Muscle layer of duodenum (tissue), 2 donors: ENCODE measurements around the gene RPL18A.

Experiments used
- H3K27ac ChIP-seq: one replicate; pipeline ENCODE4 v1.7.0; 2013; ENCODE audit warnings: mild to moderate bottlenecking, low read length
- H3K27me3 ChIP-seq: one replicate; pipeline ENCODE4 v1.7.0; 2013; ENCODE audit warnings: low read depth, mild to moderate bottlenecking, control low read depth, low read length
- H3K36me3 ChIP-seq, 2 donors: one replicate each; pipeline ENCODE4 v1.7.0; 2013; ENCODE audit warnings: low read length in 2 of 2, control low read depth in 1 of 2, mild to moderate bottlenecking in 1 of 2; ENCODE audit not compliant: insufficient read depth in 2 of 2, control insufficient read depth in 1 of 2
- H3K4me1 ChIP-seq, 2 donors: one replicate each; pipeline ENCODE4 v1.7.0; 2013; ENCODE audit warnings: low read length in 2 of 2, mild to moderate bottlenecking in 2 of 2, control low read depth in 1 of 2, moderate library complexity in 1 of 2; ENCODE audit not compliant: insufficient read depth in 2 of 2, control insufficient read depth in 1 of 2
- H3K4me3 ChIP-seq, 2 donors: one replicate each; pipeline ENCODE4 v1.7.0; 2013; ENCODE audit warnings: low read length in 2 of 2, low read depth in 1 of 2, mild to moderate bottlenecking in 1 of 2
- H3K9me3 ChIP-seq, 2 donors: one replicate each; pipeline ENCODE4 v1.7.0; 2013; ENCODE audit warnings: low read length in 2 of 2, control low read depth in 1 of 2, mild to moderate bottlenecking in 1 of 2; ENCODE audit not compliant: control insufficient read depth in 1 of 2
- donor health status: healthy.

RPL18A gene

DNA sequence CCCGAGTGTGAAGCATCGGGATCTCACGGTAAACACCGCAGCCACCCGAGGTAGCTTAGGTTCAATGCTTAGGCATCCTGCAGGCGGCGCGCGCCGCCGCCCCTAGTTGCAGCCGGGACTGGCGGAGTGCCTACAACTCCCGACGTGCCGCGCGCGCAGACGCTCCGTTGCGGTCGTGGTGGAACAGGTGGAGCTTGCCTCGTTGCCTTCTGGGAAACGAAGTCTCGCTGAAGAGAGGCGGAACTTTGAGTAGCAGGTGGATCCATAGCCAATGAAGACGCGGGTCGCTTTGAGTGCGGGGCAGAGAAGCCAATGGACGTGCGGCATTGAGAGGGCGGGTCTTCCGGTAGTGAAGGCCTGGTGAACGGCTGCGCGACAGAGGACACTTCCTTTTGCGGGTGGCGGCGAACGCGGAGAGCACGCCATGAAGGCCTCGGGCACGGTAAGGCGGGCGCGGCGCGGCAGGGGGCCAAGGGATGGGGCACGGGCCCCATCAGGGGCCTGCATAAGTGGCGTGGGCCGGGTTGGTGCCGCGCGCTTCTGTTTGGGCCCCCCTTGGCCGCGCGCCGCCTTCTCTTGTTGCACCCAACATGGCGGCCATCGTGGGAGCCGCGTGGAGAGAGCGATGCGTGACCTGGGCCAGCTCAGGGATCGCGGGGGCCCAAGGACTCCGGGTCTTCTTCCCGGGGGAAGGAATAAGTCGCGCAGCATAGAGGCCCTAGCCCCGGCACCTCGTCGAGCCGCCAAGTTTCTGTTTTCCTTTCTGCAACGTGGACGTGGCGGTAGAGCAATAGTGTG, at the start of gene RPL18A:
Gene RPL18A (plus strand): TSS at position 378 of the 798 bp plus-strand sequence. CDS start 47 bp downstream, at position 425.
- Histone ChIP-seq H3K27me3 (no peaks in the 10 kb centered on the region), H3K4me1 (peaks cover 11 to 18% of the 10 kb centered on the region in 2 donors), H3K27ac (peak within 1 kb of the TSS; percentile 84), H3K9me3 (no peaks in the 10 kb centered on the region), H3K36me3 (peaks cover 35 to 37% of the 10 kb centered on the region in 2 donors), H3K4me3 (peak within 1 kb of the TSS; percentile 100)

DNA sequence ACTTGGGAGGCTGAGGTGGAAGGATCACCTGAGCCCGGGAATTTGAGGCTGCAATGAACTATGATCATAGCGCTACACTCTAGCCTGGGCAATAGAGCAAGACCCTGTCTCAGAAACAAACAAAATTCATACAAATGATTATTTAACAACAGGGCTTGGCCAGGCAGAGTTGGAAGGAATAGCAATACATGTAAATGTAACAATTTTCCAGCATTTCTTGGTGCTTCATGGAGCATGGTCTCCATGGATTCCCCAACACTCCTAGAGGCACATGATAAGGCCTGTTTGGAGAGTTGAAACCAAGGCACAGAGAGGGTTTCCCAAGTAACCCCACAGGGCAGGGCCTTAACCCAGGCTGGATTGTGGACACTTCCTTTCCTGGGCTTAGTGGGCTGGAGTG, 48.6 kb upstream of the RPL18A start:
- Histone ChIP-seq H3K9me3 (peaks cover 0 to 5% of the 10 kb centered on the region in 2 donors), H3K27ac (no peak overlapping the region), H3K36me3 (no peaks in the 10 kb centered on the region), H3K4me3 (no peak overlapping the region), H3K27me3 (no peaks in the 10 kb centered on the region), H3K4me1 (no peaks in the 10 kb centered on the region)

DNA sequence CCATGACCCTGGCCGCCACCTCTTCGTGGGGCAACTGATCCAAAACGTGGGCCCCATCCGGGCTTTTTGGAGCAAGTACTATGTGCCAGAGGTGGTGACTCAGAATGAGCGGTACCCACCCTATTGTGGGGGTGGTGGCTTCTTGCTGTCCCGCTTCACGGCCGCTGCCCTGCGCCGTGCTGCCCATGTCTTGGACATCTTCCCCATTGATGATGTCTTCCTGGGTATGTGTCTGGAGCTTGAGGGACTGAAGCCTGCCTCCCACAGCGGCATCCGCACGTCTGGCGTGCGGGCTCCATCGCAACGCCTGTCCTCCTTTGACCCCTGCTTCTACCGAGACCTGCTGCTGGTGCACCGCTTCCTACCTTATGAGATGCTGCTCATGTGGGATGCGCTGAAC, 48.0 kb upstream of the RPL18A start:
- no peaks in the 10 kb centered on the region for H3K36me3 ChIP-seq

DNA sequence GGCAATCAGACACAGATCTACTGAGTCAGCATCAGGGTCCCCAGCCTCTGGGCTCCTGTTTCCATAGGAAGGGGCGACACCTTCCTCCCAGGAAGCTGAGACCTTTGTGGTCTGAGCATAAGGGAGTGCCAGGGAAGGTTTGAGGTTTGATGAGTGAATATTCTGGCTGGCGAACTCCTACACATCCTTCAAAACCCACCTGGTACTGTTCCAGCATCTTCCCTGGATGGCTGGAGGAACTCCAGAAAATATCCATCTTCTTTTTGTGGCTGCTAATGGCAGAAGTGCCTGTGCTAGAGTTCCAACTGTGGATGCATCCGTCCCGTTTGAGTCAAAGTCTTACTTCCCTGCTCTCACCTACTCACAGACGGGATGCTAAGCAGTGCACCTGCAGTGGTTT, 47.6 kb upstream of the RPL18A start:
- Histone ChIP-seq H3K27ac (no peak overlapping the region), H3K4me1 (no peaks in the 10 kb centered on the region), H3K36me3 (no peaks in the 10 kb centered on the region), H3K9me3 (peaks cover 0 to 5% of the 10 kb centered on the region in 2 donors), H3K4me3 (no peak overlapping the region), H3K27me3 (no peaks in the 10 kb centered on the region)

More for the DNA sequence above, 48.0 kb upstream of the RPL18A start:
- no peaks in the 10 kb centered on the region for H3K27me3 ChIP-seq
- no peak overlapping the region for H3K4me3 ChIP-seq
- H3K27ac ChIP-seq: no peak overlapping the region
- H3K9me3 ChIP-seq: peaks cover 0 to 5% of the 10 kb centered on the region in 2 donors
- H3K4me1 ChIP-seq: no peaks in the 10 kb centered on the region

DNA sequence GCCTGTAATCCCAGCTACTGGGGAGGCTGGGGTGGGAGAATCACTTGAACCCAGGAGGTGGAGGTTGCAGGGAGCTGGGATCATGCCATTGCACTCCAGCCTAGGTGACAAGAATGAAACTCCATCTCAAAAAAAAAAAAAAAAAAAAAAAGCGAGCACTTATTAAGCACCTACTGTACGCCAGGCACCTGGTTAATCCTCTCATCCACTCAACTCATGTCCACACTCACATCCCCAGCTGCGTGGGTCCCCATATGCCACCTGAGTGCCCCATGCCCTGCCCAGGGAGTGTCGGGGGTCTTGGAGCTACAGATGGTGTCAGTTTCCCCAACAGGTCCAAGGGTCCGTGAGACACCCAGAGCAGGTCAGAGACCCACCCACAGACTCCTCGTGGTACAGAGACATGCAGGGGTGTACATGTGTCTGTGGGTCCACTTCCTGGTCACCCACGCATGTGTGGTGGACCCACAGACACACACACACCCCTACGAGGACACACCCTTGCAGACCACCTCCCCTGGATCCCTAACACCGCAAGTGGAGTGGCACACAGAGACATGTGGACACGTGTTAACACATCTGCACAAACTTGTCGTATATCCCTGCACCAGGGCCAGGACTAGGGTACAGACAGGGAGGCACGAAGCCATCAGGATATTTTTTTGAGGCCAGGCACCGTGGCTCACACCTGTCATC, 41.9 kb upstream of the RPL18A start:
- Histone ChIP-seq H3K27ac (no peak overlapping the region), H3K4me3 (no peak overlapping the region), H3K36me3 (no peaks in the 10 kb centered on the region), H3K9me3 (no peaks in the 10 kb centered on the region), H3K4me1 (no peaks in the 10 kb centered on the region), H3K27me3 (no peaks in the 10 kb centered on the region)

DNA sequence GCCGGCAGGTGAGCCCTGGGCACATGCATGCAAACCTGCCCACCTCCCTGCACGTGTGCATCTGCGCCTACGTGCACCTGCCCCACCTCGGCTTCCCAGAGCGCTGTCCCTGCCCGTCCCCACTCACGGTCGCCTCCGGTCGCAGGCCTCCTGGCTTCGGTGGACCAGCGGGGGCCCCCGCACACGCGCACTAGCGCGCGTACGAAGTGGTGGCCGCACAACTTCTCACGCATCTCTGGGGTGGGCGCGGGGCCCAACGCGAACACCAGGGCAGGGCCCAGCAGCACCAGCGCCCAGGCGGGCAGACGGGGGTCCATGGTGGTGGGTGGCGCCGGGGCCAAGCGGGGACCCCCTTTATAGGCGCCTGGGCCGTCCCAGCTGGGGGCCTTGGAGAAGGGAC, 38.5 kb upstream of the RPL18A start, which contains the start of gene INSL3:
Gene INSL3 (minus strand): TSS at position 330 of the 400 bp plus-strand sequence. CDS start 13 bp downstream, at position 317.
- Histone ChIP-seq H3K36me3 (no peaks in the 10 kb centered on the region), H3K27me3 (no peaks in the 10 kb centered on the region), H3K27ac (no peak within 1 kb of the TSS), H3K4me3 (no peak within 1 kb of the TSS), H3K9me3 (no peaks in the 10 kb centered on the region), H3K4me1 (no peaks in the 10 kb centered on the region)

DNA sequence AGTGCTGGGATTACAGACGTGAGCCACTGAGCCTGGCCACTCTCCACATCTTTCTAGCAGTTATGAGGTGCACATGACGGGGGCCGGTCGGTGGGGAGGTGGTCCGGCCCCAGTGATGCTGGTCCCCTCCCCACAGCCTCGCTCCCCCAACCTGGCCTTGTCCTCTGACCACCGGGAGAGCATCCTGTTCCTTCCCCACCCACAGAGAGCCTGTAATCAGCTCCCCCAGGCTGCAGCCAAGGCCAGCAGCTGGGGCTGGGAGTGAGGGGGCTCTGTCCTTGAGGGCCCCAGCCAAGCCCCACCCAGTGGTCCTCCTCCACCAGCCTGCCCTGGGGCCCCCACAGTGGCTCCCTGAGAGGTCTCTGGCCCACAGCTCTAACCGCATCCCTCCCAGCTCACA, 35.4 kb upstream of the RPL18A start:
- H3K27ac ChIP-seq: no peak overlapping the region
- no peaks in the 10 kb centered on the region for H3K27me3 ChIP-seq
- no peaks in the 10 kb centered on the region for H3K9me3 ChIP-seq
- H3K4me3 ChIP-seq: no peak overlapping the region
- no peaks in the 10 kb centered on the region for H3K4me1 ChIP-seq
- H3K36me3 ChIP-seq: no peaks in the 10 kb centered on the region

DNA sequence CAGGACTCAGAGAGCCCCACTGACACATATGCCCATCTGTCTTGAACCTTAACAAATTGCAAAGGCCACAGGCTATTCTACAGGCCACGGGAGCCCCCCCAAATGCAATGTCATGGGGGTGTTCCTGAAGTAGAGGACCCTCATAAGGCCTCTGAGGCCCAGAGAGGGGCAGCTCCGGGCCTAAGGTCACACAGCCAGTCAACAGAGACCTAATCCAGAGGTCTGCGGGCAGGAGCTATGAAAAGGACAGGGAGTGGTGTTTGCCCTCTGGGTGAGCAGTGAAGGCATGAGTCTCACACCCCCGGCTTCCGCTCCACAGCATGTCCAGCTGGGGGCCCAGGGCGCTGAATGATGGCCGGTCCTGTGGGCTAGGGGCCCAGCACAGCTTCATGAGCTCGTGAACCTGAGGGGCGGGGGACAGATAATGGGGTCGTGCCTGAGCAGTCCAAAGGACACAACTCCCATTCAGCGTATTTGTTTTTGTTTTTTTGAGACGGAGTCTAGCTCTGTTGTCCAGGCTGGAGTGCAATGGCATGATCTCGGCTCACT, 33.1 kb upstream of the RPL18A start:
- Histone ChIP-seq H3K27me3 (no peaks in the 10 kb centered on the region), H3K4me3 (no peak overlapping the region), H3K36me3 (no peaks in the 10 kb centered on the region), H3K4me1 (peaks cover 0 to 9% of the 10 kb centered on the region in 2 donors), H3K9me3 (no peaks in the 10 kb centered on the region), H3K27ac (no peak overlapping the region)

DNA sequence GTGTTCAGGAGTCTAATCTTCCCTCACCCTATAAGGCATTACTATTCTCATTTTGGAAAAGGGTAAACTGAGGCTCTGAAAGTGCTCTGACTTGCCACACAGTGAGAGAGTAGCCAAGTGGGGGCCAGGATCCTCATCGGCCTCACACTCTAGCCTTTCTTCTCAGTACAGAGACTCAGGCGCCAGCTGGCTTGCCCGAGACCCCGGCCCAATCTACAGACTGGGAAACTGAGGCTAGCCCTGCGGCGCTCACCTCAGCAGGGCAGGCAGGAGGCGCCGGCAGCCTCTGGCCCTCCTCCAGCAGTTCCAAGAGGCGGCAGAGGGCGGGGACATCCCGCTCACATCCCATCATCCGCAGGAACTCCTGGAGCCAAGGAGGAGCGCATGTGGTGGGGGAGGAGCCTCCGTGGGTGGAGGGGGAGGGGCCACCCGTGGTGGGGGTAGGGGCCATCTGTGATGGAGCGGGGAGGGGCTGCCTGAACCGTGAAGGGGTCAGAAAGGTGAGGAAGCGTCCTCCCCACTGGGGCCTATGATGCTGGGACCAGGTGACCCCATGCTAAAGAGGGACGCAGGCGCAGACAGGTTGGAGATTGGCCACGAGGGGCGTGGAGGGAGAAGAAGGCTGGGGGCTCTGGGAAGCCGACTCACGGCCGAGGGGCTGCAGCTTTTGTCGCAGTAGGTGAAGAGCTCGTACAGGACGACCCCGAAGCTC, 29.7 kb upstream of the RPL18A start:
- Histone ChIP-seq H3K9me3 (no peaks in the 10 kb centered on the region), H3K4me3 (peak overlapping the region in 1 of 2 donors; percentile 38), H3K4me1 (peaks cover 0 to 9% of the 10 kb centered on the region in 2 donors), H3K27me3 (no peaks in the 10 kb centered on the region), H3K36me3 (no peaks in the 10 kb centered on the region), H3K27ac (no peak overlapping the region)

DNA sequence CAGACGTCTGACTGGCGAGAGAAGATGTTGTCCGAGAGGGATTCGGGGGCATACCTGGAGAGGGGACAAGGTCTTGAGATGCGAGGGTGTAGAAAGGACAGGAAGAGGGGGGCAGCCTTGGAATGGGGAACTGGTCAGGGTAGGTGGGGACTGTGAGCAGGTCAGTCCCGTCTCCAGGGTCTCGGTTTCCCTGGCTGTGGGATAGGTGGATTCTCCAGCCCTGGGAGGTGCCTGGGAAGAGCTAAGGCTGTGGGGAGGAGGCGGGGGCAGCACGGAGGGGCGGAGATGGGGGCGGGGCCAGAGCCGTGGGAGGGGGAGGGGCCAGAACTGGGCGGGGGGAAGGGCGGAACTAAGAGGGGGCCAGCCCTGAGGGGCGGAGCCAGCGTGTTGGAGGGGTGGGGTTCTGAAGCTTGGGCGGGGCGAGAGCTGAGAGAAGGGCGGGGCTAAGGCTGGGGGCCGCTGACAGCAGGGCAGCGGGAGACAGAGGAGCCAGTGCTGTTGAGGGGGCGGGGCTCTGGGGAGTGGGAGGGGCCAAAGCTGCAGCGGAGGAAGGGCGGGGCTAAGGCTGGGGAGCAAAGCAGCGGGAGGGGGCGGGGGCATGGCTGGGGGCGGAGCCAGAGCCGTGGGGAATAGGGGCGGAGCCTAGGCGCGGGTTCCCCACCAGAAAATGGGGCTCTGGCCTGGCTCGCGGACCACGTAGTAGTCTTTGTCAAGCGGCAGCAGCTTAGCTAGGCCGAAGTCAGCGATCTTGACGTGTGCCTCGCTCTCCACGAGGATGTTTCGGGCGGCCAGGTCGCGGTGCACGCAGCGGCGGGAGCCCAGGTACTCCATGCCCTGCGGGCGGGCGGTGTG, 28.9 kb upstream of the RPL18A start:
- peaks cover 0 to 9% of the 10 kb centered on the region in 2 donors for H3K4me1 ChIP-seq
- H3K27me3 ChIP-seq: no peaks in the 10 kb centered on the region
- H3K4me3 ChIP-seq: peak overlapping the region in 1 of 2 donors; percentile 49
- no peak overlapping the region for H3K27ac ChIP-seq
- no peaks in the 10 kb centered on the region for H3K36me3 ChIP-seq
- H3K9me3 ChIP-seq: no peaks in the 10 kb centered on the region
